Measurements from ENCODE around the gene CEP192. TPM values are rescaled to one million over a fixed set of nuclear protein-coding genes. Genes with fewer than 3 reads are reported as not detected.
A peak's percentile ranks its signal among the peaks of the same experiment; 100 is the strongest.
"Not testable (repeated sequence)": the region's sequence is repeated elsewhere in the genome, so short reads cannot be mapped to it uniquely, and the experiment has no call there.

CEP192 gene, protein sequence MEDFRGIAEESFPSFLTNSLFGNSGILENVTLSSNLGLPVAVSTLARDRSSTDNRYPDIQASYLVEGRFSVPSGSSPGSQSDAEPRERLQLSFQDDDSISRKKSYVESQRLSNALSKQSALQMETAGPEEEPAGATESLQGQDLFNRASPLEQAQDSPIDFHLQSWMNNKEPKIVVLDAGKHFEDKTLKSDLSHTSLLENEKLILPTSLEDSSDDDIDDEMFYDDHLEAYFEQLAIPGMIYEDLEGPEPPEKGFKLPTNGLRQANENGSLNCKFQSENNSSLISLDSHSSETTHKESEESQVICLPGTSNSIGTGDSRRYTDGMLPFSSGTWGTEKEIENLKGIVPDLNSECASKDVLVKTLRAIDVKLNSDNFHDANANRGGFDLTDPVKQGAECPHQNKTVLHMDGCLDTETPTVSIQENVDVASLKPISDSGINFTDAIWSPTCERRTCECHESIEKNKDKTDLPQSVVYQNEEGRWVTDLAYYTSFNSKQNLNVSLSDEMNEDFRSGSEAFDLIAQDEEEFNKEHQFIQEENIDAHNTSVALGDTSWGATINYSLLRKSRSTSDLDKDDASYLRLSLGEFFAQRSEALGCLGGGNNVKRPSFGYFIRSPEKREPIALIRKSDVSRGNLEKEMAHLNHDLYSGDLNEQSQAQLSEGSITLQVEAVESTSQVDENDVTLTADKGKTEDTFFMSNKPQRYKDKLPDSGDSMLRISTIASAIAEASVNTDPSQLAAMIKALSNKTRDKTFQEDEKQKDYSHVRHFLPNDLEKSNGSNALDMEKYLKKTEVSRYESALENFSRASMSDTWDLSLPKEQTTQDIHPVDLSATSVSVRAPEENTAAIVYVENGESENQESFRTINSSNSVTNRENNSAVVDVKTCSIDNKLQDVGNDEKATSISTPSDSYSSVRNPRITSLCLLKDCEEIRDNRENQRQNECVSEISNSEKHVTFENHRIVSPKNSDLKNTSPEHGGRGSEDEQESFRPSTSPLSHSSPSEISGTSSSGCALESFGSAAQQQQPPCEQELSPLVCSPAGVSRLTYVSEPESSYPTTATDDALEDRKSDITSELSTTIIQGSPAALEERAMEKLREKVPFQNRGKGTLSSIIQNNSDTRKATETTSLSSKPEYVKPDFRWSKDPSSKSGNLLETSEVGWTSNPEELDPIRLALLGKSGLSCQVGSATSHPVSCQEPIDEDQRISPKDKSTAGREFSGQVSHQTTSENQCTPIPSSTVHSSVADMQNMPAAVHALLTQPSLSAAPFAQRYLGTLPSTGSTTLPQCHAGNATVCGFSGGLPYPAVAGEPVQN (N-terminal part only)
- 18.8 TPM for polyA plus RNA-seq (2013, experiment 1 of 2; ENCODE audit: insufficient read length)
- polyA plus RNA-seq (2013, experiment 2 of 2; ENCODE audit: insufficient read length): 17.6 TPM

DNA sequence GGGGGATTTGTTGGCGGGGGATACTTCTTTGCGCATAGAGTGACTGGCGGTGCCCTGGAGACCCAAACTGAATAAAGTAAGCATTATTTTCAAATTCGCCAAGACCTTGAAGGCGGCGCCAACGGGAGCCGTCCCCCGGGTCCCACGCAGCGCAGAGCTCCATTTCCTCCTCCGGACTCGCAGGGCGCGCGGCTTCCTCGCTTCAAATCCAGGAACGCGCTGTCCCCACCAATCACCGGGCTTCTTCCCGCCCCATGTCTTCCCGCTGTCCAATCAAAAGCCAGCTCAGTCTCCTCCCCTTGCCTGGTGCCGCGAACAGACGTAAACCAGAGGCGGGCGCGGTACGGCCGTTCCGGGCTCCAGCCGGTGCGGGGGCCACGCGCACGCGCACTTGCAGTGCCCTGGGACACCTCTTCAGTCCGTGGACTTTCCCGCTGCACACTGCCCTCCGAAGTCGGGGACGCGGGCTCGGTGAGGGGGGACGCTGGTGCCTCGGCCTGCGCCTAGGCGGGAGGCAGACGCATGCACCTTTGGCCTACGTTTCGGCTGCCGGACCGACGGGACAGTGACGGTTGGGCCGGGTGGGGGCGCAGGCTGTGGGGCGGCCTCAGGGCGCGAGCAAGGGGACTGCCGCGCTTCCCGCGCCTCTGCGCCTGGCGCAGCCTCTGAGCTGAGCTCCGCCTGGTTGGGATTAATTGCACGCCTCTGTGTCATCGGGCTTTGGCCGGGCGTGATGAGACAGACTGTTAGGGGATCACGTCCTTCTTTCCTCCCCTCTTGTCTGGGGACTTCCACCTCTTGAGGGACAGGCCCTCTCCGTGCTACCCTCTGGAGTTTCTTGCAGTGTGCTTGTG, at the start of gene CEP192:
Gene CEP192 (plus strand): TSS at position 396 of the 854 bp plus-strand sequence. CDS start 8,063 bp downstream, outside the sequence.
- DNase-seq: peak; percentile 99

DNA sequence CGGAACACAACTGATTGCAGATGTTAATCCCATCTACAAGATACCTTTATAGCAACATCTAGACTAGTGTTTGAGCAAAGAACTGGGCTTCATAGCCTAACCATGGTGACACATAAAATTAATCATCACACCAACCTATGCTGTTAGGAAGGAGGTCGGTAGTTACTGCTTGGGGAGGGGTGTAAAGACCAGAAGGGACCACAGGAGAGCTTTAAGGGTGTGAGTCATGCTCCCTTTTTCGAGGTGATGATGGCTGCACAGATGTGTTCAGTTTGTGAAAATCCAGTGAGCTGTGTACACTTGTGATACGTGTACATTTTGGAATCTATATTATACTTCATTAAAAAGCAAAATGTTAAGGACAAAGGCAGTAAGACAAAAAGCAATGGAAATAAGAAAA, 47.9 kb upstream of the CEP192 start:
- DNase-seq: peak; percentile 76

DNA sequence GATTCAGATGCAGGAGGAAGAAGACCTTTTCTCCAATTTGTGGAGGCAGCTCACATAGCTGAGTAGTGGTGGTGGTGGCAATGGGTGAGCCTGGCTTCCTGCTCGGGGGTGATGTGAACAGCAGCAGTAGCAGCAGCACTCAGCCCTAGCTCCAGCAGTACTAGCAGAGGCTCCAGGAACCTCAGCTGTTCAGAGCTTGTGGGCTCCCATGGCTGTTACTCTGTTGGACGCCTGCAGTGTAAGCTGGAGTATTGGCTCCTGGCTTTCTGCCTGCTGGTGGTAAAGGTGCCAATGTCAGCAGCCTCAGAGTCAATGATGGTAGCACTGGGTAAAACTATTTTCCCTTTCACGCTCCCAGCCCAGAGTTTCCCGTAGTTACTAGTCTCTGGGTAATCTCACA, 46.5 kb upstream of the CEP192 start:
- no peak for DNase-seq

DNA sequence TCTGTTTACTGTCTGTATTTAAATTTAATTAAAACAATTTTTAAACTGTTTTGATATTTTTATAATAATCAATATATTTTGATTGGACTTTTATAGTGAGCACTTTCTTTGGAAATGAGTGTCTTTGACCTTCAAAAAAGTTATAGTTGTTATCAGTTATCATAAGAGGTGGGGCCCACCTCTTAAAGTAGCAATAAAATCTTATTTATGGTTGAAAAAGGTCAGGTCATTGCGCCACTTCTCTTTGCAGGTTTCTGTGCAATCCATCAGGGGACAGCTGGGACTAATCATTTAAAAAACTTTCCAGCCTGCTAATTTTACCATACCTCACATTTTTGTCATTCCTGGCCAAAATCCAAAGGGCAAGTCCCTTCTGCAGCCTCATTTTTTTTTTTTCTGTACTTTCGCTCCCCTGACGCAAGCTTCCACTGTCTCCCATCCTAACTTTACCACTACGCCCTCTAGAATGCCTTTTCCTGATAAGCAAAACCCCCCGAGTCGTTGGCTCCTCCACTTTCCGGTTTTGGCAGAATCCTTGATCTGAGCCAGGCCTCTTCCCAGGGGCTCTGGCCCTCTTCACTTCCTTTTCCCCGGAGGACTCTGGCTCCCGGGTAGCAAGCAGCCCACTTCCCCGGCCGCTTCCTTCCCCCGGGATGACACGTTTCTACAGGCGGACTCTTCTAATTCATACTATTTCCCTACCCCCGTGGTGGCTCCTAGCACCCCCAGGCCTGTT, 44.4 kb upstream of the CEP192 start:
- peak; percentile 97 for DNase-seq

DNA sequence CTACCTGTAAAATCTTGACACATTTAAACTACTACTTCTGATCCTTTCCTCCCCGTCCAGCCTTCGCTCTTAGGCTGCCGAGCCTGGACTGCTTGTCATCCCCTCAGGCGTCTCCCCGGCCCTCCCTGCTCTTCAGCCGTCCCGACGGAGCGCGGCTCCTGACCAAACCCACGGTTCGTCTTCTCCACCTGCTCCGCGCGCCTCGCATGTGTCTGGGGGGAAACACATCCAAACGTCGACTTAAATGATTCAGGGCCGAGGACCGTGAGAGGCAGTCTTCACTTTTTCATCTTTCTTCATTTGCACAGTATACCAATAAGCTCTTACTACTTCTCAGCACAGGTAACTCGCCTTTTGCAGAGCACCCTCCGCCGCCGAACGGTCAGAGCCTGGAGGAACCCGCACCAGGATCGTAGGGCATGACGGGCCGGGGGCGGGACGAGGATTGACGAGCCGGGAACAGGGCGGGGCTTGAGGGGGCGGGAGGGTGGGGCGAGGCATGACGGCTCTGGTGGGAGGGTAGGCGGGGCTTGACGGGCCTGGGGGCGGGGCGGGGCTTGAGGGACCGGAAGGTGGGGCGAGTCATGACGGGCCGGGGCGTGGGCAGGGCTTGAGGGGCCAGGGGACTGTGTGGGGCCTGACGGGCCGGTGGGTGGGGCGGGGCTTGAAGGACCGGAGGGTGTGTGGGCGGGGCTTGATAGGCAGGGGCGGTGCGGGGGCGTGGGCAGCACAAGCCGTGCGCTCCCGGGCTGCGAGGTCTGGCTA, 43.7 kb upstream of the CEP192 start, which contains the start of gene SEH1L:
Gene SEH1L (plus strand): TSS at position 727 of the 765 bp plus-strand sequence. CDS start 111 bp downstream, outside the sequence.
- peak; percentile 98 for DNase-seq

DNA sequence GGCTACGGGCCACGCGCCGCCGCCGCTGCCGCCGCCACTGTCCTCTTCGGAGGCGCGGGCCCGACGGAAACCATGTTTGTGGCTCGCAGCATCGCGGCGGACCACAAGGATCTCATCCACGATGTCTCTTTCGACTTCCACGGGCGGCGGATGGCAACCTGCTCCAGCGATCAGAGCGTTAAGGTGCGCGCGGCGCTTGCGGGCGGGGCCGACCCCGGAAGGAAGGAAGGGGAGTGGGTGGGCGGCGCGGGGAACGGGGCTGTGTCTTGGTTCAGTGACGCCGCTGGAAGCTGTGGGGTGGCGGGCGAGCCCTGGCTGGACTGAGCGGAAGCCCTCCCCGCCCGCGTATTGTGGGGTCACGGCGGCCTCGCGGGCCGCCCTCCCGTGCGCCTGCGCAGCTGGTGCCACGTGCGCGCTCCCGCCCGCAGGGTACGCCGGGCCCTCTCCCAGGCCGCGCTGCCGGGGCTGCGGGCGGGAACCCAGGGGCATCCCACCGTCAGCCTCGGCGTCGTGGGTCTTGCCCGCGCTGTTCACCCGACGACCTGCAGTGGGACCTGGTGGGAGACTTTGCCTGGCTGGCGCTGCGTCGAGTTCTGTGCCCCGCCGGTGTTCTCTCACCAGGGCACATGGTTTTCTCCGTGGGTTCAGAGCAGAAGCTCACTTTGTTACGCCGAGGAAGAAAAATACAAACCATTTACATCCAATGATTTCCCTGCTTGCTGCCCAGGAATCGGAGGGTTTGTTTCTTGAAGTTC, 42.9 kb upstream of the CEP192 start:
- peak; percentile 96 for DNase-seq

DNA sequence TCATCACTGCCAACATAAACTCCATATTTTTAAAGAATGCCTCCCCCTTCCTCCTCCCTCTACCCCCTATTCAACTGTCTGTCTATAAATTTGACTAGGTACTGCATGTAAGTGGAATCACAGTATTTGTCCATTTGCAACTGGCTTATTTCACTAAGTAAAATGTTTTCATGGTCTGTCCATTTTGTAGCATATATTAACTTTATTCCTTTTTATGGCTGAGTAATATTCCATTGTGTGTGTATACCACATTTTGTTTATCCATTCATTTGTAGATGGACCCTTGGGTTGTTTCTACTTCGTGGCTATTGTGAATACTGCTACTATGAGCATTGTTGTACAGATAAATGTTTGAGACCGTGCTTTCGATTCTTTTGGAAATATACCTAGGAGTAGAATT, 32.7 kb upstream of the CEP192 start:
- no peak for DNase-seq

DNA sequence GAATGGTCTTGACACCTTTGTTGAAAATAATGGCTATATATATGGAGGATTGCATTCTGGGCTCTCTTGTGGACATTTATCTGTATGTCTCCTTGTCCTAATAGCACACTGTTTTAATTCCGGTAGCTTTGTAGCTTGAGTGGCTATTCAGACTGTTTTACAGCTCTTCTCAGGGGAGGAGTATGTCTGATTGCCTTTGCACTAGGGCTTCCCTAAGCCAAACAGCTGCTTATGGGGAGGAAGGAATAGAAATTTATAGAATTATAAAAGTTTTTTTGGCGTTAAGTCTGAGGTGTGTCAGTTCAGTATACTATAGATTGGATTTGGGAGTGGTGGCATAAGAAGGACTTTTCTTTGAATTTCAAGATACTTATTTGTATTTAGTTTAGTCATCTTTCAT, 30.8 kb upstream of the CEP192 start:
- DNase-seq: no peak

DNA sequence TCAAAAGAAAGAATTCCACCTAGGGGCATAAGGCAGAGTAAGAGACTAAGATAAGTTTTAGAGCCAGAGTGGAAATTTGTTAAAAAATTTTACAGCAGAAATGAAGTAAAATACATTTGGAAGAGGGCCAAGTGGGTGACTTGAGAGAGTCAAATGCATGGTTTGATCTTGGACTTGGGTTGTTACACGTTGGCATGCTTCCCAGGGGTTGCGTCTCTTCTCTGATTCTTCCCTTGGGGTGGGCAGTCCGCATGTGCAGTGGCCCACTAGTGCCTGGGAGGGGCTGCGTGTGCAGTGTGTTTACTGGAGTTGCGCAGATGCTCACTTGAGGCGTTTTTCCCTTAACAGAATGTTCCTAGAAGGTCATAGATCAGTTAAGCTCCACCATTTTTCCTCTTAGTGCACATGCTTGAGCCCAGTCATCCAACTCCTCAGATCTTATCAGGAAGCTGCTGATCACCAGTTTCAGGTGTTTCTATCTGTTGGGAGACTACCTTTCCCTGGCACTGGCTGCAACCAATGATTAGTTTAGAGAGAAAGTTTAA, 30.2 kb upstream of the CEP192 start:
- DNase-seq: no peak

DNA sequence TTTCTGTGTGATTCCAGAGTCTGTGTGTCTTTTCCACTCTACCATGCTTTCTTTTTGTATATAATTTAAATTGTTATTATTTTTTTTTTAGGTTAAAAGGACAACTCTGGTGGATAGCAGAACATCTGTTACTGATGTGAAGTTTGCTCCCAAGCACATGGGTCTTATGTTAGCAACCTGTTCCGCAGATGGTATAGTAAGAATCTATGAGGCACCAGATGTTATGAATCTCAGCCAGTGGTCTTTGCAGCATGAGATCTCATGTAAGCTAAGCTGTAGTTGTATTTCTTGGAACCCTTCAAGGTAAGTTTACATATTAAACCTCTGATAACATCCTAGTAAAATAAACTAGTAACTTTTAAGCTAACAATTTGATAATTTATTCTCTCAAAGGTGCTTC, 28.1 kb upstream of the CEP192 start:
- no peak for DNase-seq

DNA sequence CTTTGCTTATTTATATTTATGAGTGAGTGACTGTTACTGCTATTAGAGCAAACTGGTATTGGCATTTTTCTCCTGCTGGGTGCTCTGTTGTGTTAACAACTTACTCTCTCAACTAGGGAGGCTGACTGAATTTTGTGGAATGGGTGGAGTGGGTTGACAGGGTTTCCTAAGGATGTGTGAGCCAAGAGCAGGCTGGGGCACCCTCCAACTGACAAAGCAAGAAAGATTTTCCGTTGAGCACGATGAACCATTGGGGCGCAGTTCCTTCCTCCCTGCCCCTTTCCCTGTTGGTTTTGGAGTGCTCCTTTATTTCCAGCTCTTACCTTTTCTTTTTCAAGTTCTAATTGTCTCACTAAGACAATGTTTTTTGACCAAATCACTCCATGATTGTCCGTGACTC, 23.0 kb upstream of the CEP192 start:
- no peak for DNase-seq

DNA sequence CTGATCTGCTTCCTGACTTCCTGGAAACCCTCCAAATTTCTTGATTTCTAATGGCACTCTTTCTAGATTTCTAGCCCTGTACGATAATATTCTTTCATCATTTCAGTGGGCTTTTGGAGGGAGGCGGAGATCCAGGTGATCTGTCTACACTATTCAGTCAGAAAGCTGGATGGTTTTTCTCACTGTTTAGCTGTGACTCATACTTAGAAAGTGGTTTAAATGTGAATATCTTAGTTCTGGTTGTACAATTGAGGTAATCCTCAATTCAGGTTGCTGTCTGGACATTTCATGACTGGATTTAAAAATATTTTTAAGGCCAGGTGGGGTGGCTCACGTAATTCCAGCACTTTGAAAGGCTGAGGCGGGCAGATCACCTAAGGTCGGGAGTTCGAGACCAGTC, 22.5 kb upstream of the CEP192 start:
- DNase-seq: no peak

DNA sequence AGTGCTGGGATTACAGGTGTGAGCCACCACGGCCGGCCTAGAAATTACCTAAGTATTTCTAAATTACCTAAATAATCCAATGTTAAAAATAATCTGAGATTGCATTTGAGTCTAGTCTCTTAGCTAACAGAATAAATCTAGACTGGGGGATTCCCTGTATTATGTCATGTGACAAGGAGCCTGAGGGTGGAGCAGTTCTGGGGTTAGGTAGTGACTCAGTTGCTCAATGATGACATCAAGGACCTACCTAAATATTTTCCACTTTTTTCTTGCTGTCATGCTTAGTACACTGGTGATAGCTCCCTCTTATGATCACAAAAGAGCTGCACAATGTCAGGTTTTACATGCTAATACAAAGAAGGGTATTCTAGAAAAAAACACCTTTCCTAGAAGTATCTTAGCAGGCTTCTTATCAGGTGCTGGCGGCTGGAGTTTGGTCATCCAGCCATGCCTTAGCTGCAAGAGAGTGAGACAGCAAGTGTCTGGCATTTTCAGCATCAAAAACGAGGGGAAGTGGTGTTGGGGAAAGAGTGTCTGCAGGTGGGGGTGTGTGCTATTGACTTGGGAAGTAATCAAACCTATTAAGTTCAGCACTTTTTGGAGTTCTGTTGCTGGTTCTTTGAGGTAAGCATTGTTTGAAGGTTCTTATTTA, 17.5 kb upstream of the CEP192 start:
- no peak for DNase-seq

DNA sequence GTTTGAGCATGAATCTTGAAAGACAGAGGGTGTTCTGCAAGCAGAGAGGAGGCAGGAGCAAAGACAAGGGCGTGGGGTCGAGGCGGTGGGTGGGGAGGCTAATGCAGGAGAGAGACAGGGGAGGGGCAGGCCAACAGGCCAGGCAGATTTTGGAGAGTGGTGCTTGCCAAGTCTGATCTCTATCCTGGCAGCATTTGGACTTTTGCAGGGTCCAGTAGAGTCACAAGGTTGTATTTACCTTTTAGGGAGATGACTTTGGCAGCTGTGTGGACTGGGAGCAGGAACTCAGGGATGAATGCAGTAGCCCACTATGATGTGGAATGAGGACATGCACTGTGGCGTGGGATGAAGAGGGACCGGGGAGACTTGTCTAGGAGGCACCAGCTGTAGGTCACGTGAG, 15.7 kb upstream of the CEP192 start:
- DNase-seq: no peak

DNA sequence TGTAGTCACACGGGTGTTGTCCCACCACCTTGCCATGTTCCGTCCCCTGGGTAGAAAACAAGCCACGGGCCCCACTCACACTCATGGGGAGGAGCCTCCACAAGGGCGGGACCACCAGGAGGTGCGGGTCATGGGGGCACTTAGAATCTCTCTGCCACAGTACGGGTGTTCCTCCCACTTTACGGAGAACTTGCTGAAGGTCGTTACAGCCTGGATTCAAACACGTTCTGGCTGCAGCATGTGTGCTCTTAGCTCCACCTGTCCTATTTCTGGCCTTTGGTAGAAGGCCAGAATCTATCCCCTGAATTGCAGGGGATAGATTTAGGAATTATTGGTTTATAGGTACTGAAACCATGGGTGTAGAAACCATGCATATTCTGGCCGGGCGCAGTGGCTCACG, 14.9 kb upstream of the CEP192 start:
- no peak for DNase-seq

DNA sequence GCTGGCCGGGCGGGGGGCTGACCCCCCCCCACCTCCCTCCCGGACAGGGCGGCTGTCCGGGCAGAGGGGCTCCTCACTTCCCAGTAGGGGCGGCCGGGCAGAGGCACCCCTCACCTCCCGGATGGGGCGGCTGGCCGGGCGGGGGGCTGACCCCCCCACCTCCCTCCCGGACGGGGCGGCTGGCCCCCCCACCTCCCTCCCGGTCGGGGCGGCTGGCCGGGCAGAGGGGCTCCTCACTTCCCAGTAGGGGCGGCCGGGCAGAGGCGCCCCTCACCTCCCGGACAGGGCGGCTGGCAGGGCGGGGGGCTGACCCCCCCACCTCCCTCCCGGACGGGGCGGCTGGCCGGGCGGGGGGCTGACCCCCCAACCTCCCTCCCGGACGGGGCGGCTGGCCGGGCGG, 11.1 kb upstream of the CEP192 start:
- DNase-seq: not testable (repeated sequence)

DNA sequence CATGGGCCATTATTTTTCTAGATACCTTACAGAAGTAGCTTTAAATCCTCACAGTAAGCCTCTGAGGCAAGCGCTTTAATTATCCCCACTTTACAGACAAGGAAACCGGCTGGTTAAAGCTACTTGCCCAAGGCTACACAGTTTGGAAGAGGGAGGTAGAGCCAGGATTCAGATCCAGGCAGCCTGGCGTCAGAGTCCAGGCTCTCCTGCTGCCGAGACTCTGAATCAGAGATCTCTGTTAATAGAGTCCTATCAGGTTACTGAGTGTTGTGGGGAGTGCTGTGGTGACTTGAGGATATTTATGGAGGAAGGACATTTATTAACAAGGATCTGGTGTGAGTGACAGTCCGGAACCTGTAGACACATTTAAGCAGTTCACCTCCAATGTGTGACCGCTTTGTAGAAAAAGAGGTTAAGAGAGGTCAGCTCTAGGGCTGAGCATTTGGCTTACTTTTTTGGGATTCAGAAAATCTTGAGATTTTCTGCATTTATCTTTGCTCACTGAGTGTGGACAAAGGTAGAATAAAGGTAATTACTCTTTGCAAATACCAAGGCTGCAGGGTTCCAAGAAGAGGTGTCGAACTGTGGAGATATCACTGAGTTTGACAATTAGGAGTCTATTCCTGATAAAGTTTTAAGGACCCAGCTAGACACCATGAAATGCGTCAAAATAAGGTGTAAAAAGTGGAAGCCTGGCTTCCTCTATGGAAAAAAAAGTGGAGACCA, 1.6 kb upstream of the CEP192 start:
- DNase-seq: no peak

DNA sequence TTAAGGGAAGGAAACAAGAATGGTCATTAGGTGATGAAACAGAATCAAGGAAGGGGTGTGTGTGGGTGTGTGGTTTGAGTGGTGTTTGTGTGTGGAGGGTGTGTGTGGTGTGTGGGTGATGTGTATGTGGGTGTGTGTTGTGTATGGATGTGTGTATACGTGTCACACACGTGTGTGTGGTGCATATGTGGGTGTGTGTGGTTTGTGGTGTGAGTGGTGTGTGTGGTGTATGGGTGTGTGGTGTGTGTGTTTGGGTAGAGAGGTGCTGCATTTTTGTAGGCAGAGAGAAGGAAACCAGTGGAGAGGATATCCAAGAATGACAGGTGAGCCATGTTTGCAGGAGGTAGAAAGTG, 1.1 kb upstream of the CEP192 start:
- no peak for DNase-seq

All from fibroblast of skin of abdomen (primary cell).